HepG2 (cell line): ENCODE data around the gene ECM1. TPM values are rescaled to one million over a fixed set of nuclear protein-coding genes. Genes with fewer than 3 reads are reported as not detected.

Experiments used
- AKAP8 ChIP-seq: sonication (generic); formaldehyde crosslinking; IDR thresholded peaks from 2 replicates; pipeline ENCODE4 v1.5.1; 2020; ENCODE audit warnings: mild to moderate bottlenecking, missing genetic modification reagents
- DMAP1 ChIP-seq: IDR thresholded peaks from 2 replicates; pipeline ENCODE4 v1.6.1; 2016
- DMTF1 ChIP-seq: sonication (generic); formaldehyde crosslinking; IDR thresholded peaks from 2 replicates; pipeline ENCODE4 v1.4.0; 2020; ENCODE audit warnings: mild to moderate bottlenecking, missing genetic modification reagents
- FOSL2 ChIP-seq: sonication (generic); formaldehyde crosslinking; IDR thresholded peaks from 2 replicates; pipeline ENCODE4 v1.4.0; 2020; ENCODE audit warnings: missing genetic modification reagents
- KDM4B ChIP-seq: sonication (generic); formaldehyde crosslinking; IDR thresholded peaks from 2 replicates; pipeline ENCODE4 v1.4.0; 2020; ENCODE audit warnings: missing genetic modification reagents
- KDM6A ChIP-seq: IDR thresholded peaks from 2 replicates; pipeline ENCODE4 v1.6.1; 2016; ENCODE audit warnings: low read depth
- KMT2A ChIP-seq: sonication (generic); formaldehyde crosslinking; IDR thresholded peaks from 2 replicates; pipeline ENCODE4 v1.4.0; 2020; ENCODE audit warnings: missing genetic modification reagents
- MAZ ChIP-seq, 2 experiments: sonication (generic) in 1 of 2; formaldehyde crosslinking in 1 of 2; IDR thresholded peaks; 2 replicates each; pipeline versions ENCODE4 v1.5.0 to v1.6.1; 2012 to 2020; ENCODE audit warnings: low read depth in 2 of 2, mild to moderate bottlenecking in 2 of 2, borderline replicate concordance in 1 of 2, improper control_type of control experiment in 1 of 2, low read length in 1 of 2, missing genetic modification reagents in 1 of 2, moderate library complexity in 1 of 2
- NCOA1 ChIP-seq: sonication (generic); formaldehyde crosslinking; IDR thresholded peaks from 2 replicates; pipeline ENCODE4 v1.9.0; 2021; ENCODE audit warnings: missing genetic modification reagents
- NFKB2 ChIP-seq: sonication (generic); formaldehyde crosslinking; IDR thresholded peaks from 2 replicates; pipeline ENCODE4 v1.4.0; 2020; ENCODE audit warnings: missing genetic modification reagents, borderline replicate concordance
- RCOR2 ChIP-seq: IDR thresholded peaks from 2 replicates; pipeline ENCODE4 v1.6.1; 2016; ENCODE audit warnings: missing biosample characterization, missing genetic modification reagents
- TCF12 ChIP-seq, 2 experiments: fragments of 450-650 bp in 1 of 2; sonication (generic) in 1 of 2; formaldehyde crosslinking in 1 of 2; IDR thresholded peaks; 2 replicates each; pipeline versions ENCODE4 v1.6.1 to v1.8.0; 2017 to 2022; ENCODE audit warnings: antibody characterized with exemption in 1 of 2, mild to moderate bottlenecking in 1 of 2, missing genetic modification reagents in 1 of 2, moderate library complexity in 1 of 2
- ZNF205 ChIP-seq: IDR thresholded peaks from 2 replicates; pipeline ENCODE4 v1.6.1; 2018; ENCODE audit warnings: missing biosample characterization, missing genetic modification reagents
- ZNF367 ChIP-seq: sonication (generic); formaldehyde crosslinking; IDR thresholded peaks from 2 replicates; pipeline ENCODE4 v1.4.0; 2020; ENCODE audit warnings: missing genetic modification reagents, borderline replicate concordance
- ZNF569 ChIP-seq: sonication (generic); formaldehyde crosslinking; IDR thresholded peaks from 2 replicates; pipeline ENCODE4 v1.5.0; 2020; ENCODE audit warnings: mild to moderate bottlenecking, missing genetic modification reagents, moderate library complexity, borderline replicate concordance
- ZNF704 ChIP-seq: sonication (generic); formaldehyde crosslinking; IDR thresholded peaks from 2 replicates; pipeline ENCODE4 v1.8.1; 2023; ENCODE audit warnings: mild to moderate bottlenecking, inconsistent platforms, moderate library complexity, missing genetic modification reagents, borderline replicate concordance
- ZNF710 ChIP-seq: sonication (generic); formaldehyde crosslinking; IDR thresholded peaks from 2 replicates; pipeline ENCODE4 v1.5.0; 2020; ENCODE audit warnings: mild to moderate bottlenecking, missing genetic modification reagents, borderline replicate concordance
- ZNF720 ChIP-seq: sonication (generic); formaldehyde crosslinking; IDR thresholded peaks from 2 replicates; pipeline ENCODE4 v1.4.0; 2020; ENCODE audit warnings: missing genetic modification reagents
- ZSCAN30 ChIP-seq: sonication (generic); formaldehyde crosslinking; IDR thresholded peaks from 2 replicates; pipeline ENCODE4 v1.5.0; 2020; ENCODE audit warnings: mild to moderate bottlenecking, missing genetic modification reagents
- polyA plus RNA-seq, 8 experiments: library from polyadenylated mRNA; depleted of rRNA in 3 of 8; stranded (reverse) in 7 of 8; unstranded in 1 of 8; fragments of >200 nt; fragmentation: Illumina TruSeq in 4 of 8; extraction: Trizol in 4 of 8; gene quantifications; 2 replicates each; pipeline versions ENCODE4 v1.2.1 to v1.2.3, GENCODE V29; 2011 to 2016; ENCODE audit warnings: low read depth in 4 of 8, missing spikeins in 1 of 8, mixed read lengths in 1 of 8; ENCODE audit not compliant: insufficient read depth in 1 of 8
- total RNA-seq, 5 experiments: library from RNA; depleted of rRNA; stranded (reverse); fragments of >200 nt; fragmentation: Illumina TruSeq; extraction: Trizol; gene quantifications; 2 replicates each; pipeline ENCODE4 v1.2.3, GENCODE V29; 2016; ENCODE audit warnings: low read depth in 1 of 5
- TF ChIP-seq, protein P1 (sequence below): sonication (generic); formaldehyde crosslinking; IDR thresholded peaks from 2 replicates; pipeline ENCODE4 v1.8.1; 2023; ENCODE audit warnings: missing genetic modification reagents, inconsistent platforms, borderline replicate concordance
- TF ChIP-seq, protein P2 (sequence below): sonication (generic); formaldehyde crosslinking; IDR thresholded peaks from 2 replicates; pipeline ENCODE4 v1.8.1; 2023; ENCODE audit warnings: mild to moderate bottlenecking, moderate library complexity, missing genetic modification reagents

The ECM1 gene
- total and polyA plus RNA-seq, 2 of the 13 experiments (the other 11 are each of a cell fraction or from before 2014, with no cell fraction given): 0.42 to 1.0 TPM

DNA sequence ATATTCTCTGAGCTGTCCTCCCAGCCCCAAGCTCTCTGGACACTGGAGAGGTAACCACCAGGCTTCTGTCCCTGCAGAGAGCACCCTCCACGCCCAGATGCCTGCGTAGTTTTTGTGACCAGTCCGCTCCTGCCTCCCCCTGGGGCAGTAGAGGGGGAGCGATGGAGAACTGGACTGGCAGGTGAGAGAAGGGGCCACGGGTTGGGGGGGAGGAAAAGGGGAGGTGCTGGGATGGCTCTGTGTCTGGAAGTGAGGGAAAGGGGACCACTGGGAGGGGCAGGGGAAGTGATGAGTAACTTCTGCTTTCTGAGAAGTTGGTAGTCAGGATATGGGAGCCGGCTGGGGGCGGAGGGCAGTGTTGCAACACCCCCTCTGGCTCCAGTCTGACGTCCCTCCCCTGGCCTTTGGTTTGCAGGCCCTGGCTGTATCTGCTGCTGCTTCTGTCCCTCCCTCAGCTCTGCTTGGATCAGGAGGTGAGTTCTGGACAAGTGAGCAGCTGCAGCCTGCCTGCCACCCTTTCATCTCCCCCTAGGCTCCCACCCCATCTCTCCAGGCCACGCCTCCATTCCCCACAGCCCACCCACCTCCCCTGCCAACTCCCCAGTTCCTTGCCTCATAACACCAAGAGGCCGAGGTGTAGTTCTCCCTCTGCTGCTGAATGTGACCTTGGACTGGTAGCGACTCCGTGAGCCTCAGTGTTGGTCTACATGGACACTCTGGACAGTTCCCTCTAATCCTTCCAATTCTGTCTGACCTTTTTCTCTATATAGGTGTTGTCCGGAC lies 44.4 kb downstream of the ECM1 start (continued):
- no peak for TF ChIP-seq MAZ (IDR thresholded peaks at IDR 0.05; ENCODE audit: borderline replicate concordance, low read depth, low read length)
- 0 out of 2 replicates have a peak, but pooled peaks have one; percentile 25 for TF ChIP-seq MAZ (CRISPR knock-in tag; IDR thresholded peaks at IDR 0.05; ENCODE audit: low read depth)
- TF ChIP-seq, protein P1, sequence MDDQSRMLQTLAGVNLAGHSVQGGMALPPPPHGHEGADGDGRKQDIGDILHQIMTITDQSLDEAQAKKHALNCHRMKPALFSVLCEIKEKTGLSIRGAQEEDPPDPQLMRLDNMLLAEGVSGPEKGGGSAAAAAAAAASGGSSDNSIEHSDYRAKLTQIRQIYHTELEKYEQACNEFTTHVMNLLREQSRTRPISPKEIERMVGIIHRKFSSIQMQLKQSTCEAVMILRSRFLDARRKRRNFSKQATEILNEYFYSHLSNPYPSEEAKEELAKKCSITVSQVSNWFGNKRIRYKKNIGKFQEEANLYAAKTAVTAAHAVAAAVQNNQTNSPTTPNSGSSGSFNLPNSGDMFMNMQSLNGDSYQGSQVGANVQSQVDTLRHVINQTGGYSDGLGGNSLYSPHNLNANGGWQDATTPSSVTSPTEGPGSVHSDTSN (CRISPR knock-in tag): no peak
- TF ChIP-seq DMAP1 (CRISPR knock-in tag): peak; percentile 59; the same call in 1 of the 2 replicates
- TF ChIP-seq, protein P2, sequence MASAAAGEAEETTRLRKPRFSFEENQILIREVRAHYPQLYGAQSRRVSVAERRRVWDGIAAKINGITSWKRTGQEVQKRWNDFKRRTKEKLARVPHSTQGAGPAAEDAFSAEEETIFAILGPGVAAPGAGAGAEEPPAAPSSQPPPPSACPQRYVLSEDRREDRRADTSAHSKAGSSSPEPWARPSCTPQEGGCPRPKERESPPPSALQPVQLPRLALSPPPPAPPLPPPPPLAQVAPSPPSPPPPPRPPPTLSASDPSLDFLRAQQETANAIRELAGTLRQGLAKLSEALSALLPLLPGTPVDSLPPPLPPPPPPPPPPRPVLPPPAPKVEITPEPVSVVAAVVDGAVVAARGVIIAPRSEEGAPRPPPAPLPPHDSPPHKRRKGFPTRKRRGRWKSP (CRISPR knock-in tag): no peak
- no peak for TF ChIP-seq DMTF1 (CRISPR knock-in tag)
- TF ChIP-seq AKAP8: peak; percentile 75; the same call in 1 of the 2 replicates
- peak; percentile 48; the same call in 1 of the 2 replicates for TF ChIP-seq ZNF205 (CRISPR knock-in tag)
- TF ChIP-seq ZNF569: no peak
- TF ChIP-seq RCOR2 (CRISPR knock-in tag): no peak
- TF ChIP-seq KDM6A (CRISPR knock-in tag): no peak
- TF ChIP-seq FOSL2: peak; percentile 69
- no peak for TF ChIP-seq NCOA1 (CRISPR knock-in tag)
- TF ChIP-seq ZNF710: no peak
- TF ChIP-seq NFKB2 (CRISPR knock-in tag): peak; percentile 47; the same call in 1 of the 2 replicates
- no peak for TF ChIP-seq KDM4B
- TF ChIP-seq KMT2A: 0 out of 2 replicates have a peak, but pooled peaks have one; percentile 55
- no peak for TF ChIP-seq ZNF720 (CRISPR knock-in tag)
- no peak for TF ChIP-seq TCF12 (IDR thresholded peaks at IDR 0.05)
- no peak for TF ChIP-seq TCF12 (CRISPR knock-in tag; IDR thresholded peaks at IDR 0.05)
- TF ChIP-seq ZSCAN30: no peak
- TF ChIP-seq ZNF367 (CRISPR knock-in tag): no peak
- no peak for TF ChIP-seq ZNF704 (CRISPR knock-in tag)
